Naive thymus-derived CD4-positive, alpha-beta T cell (primary cell): ENCODE measurements around the gene MAP1S. TPM values are rescaled to one million over a fixed set of nuclear protein-coding genes. Genes with fewer than 3 reads are reported as not detected.

ENCODE experiments used
- ATAC-seq: fragments of 150-1000 bp; cut with Tn5 transposase; 2 replicates; pipeline ENCODE4 v1.10.0; 2021; ENCODE audit warnings: mild to moderate bottlenecking, moderate library complexity
- CTCF ChIA-PET: fragments of 350-600 bp; sonication (Branson Sonifier 250); formaldehyde crosslinking; loops from one replicate; lab custom pipeline; 2021; ENCODE audit warnings: antibody characterized with exemption; lab: Charles Lee
- POLR2A ChIA-PET: fragments of 350-600 bp; sonication (Branson Sonifier 250); formaldehyde crosslinking; loops from one replicate; lab custom pipeline; 2021; ENCODE audit warnings: antibody characterized with exemption, inconsistent platforms; lab: Charles Lee
- DNase-seq, 9 donors: peaks; one replicate each; pipeline versions ENCODE4 v3.0.0 to v3.0.0-alpha.2; 2020 to 2022; ENCODE audit warnings: mixed read lengths in 1 of 9
- H3K27ac ChIP-seq: one replicate; pipeline ENCODE4 v1.7.0; 2013; ENCODE audit warnings: mild to moderate bottlenecking, low read depth, low read length, moderate library complexity
- H3K27me3 ChIP-seq, 2 donors: one replicate each; pipeline ENCODE4 v1.7.0; 2013; ENCODE audit warnings: low read length in 2 of 2, mild to moderate bottlenecking in 2 of 2, moderate library complexity in 2 of 2; ENCODE audit not compliant: control insufficient read depth in 2 of 2, insufficient read depth in 2 of 2
- H3K36me3 ChIP-seq, 3 experiments: 1 replicate in 2 of 3; 2 replicates in 1 of 3; pipeline ENCODE4 v1.7.0; 2013; ENCODE audit warnings: low read length in 3 of 3, mild to moderate bottlenecking in 3 of 3, moderate library complexity in 1 of 3; ENCODE audit not compliant: insufficient read depth in 3 of 3, control insufficient read depth in 2 of 3
- H3K4me1 ChIP-seq, 2 donors: one replicate each; pipeline ENCODE4 v1.7.0; 2013; ENCODE audit warnings: low read length in 2 of 2, mild to moderate bottlenecking in 2 of 2, moderate library complexity in 1 of 2; ENCODE audit not compliant: control insufficient read depth in 2 of 2, insufficient read depth in 2 of 2
- H3K4me3 ChIP-seq: 2 replicates; pipeline ENCODE4 v1.7.0; 2013; ENCODE audit warnings: mild to moderate bottlenecking, low read length
- H3K9me3 ChIP-seq, 3 experiments: 1 replicate in 2 of 3; 2 replicates in 1 of 3; pipeline ENCODE4 v1.7.0; 2013; ENCODE audit warnings: low read length in 3 of 3; ENCODE audit not compliant: control insufficient read depth in 2 of 3
- H3K27ac Mint-ChIP-seq, 9 donors: one replicate each; pipeline ENCODE4 v1.8.0; 2020 to 2022; ENCODE audit warnings: mixed read lengths in 9 of 9, mild to moderate bottlenecking in 8 of 9, moderate library complexity in 5 of 9, inconsistent platforms in 2 of 9
- H3K27me3 Mint-ChIP-seq, 5 donors: one replicate each; pipeline ENCODE4 v1.8.0; 2021 to 2022; ENCODE audit warnings: mixed read lengths in 5 of 5, mild to moderate bottlenecking in 1 of 5
- H3K36me3 Mint-ChIP-seq, 5 donors: one replicate each; pipeline ENCODE4 v1.8.0; 2020 to 2022; ENCODE audit warnings: mixed read lengths in 5 of 5, mild to moderate bottlenecking in 3 of 5, inconsistent platforms in 1 of 5
- H3K4me1 Mint-ChIP-seq, 7 donors: one replicate each; pipeline ENCODE4 v1.8.0; 2020 to 2022; ENCODE audit warnings: mixed read lengths in 7 of 7, mild to moderate bottlenecking in 3 of 7, inconsistent platforms in 1 of 7
- H3K4me3 Mint-ChIP-seq, 10 donors: one replicate each; pipeline ENCODE4 v1.8.0; 2020 to 2022; ENCODE audit warnings: mild to moderate bottlenecking in 10 of 10, mixed read lengths in 10 of 10, moderate library complexity in 6 of 10, inconsistent platforms in 2 of 10
- H3K9me3 Mint-ChIP-seq, 11 donors: one replicate each; pipeline ENCODE4 v1.8.0; 2020 to 2022; ENCODE audit warnings: mixed read lengths in 11 of 11, mild to moderate bottlenecking in 4 of 11, inconsistent platforms in 1 of 11, moderate library complexity in 1 of 11
- intact Hi-C, 2 donors: fragments of 100-400 bp; cut with micrococcal nuclease; formaldehyde crosslinking; loops; one replicate each; pipeline ENCODE4 v1.15.1; 2023
- polyA plus RNA-seq, 2 donors: library from polyadenylated mRNA; unstranded; fragments of 300-500 nt; fragmentation: Illumina TruSeq; gene quantifications; one replicate each; pipeline ENCODE4 v1.2.3, GENCODE V29; 2021
- total RNA-seq, 6 experiments: library from RNA in 5 of 6; stranded (reverse) in 5 of 6; gene quantifications; 1 replicate in 5 of 6; 2 replicates in 1 of 6; pipeline ENCODE4 v1.2.3 and lab custom pipeline; 2021 to 2026

The MAP1S gene
- total and polyA plus RNA-seq, 7 experiments from 2014 or later, result 21.9 to 73.8 (median 49.8) TPM

GRCh38 chr19:17679526-17680229, 39.6 kb upstream of the MAP1S start:
- no peak overlapping the region for H3K4me3 ChIP-seq
- peaks cover 0 to 9% (median 2%) of the 10 kb centered on the region in 11 donors for H3K9me3 Mint-ChIP-seq
- H3K9me3 ChIP-seq, result no peaks in the 10 kb centered on the region
- intact Hi-C loops, result no loop called here
- CTCF ChIA-PET, result no interaction called here
- H3K27ac ChIP-seq, result no peak overlapping the region
- DNase-seq, result no peak
- H3K36me3 ChIP-seq, result no peaks in the 10 kb centered on the region
- POLR2A ChIA-PET, result no interaction called here
- H3K36me3 Mint-ChIP-seq, result peaks cover 0 to 5% (median 0%) of the 10 kb centered on the region in 5 donors
- H3K4me3 Mint-ChIP-seq, result peak overlapping the region in 4 of 10 donors; percentile 11 to 34 (median 26)
- peaks cover 5 to 22% of the 10 kb centered on the region in 2 donors for H3K27me3 ChIP-seq
- peak overlapping the region in 1 of 9 donors; percentile 17 for H3K27ac Mint-ChIP-seq
- H3K27me3 Mint-ChIP-seq, result peaks cover 56 to 82% (median 61%) of the 10 kb centered on the region in 5 donors
- peaks cover 0 to 18% (median 0%) of the 10 kb centered on the region in 7 donors for H3K4me1 Mint-ChIP-seq
- ATAC-seq, result no peak
- H3K4me1 ChIP-seq, result peaks cover 0 to 7% of the 10 kb centered on the region in 2 donors

GRCh38 chr19:17680230-17680722, 39.0 kb upstream of the MAP1S start:
- Mint-ChIP-seq H3K27me3 (peaks cover 62 to 88% (median 67%) of the 10 kb centered on the region in 5 donors), H3K36me3 (peaks cover 0 to 5% (median 0%) of the 10 kb centered on the region in 5 donors), H3K27ac (no peak overlapping the region), H3K9me3 (peaks cover 0 to 9% (median 2%) of the 10 kb centered on the region in 11 donors), H3K4me1 (peaks cover 0 to 18% (median 0%) of the 10 kb centered on the region in 7 donors), H3K4me3 (peak overlapping the region in 3 of 10 donors; percentile 11 to 30 (median 23))
- no peak overlapping the region for H3K4me3 ChIP-seq
- ChIA-PET CTCF (no interaction called here), POLR2A (no interaction called here)
- ATAC-seq (peak; percentile 94), DNase-seq (peak in 2 of 9 donors; percentile 21 to 41)
- intact Hi-C loops, result no loop called here
- H3K27ac ChIP-seq, result no peak overlapping the region
- no peaks in the 10 kb centered on the region for H3K36me3 ChIP-seq
- H3K4me1 ChIP-seq, result peaks cover 0 to 7% of the 10 kb centered on the region in 2 donors
- H3K9me3 ChIP-seq, result no peaks in the 10 kb centered on the region
- peaks cover 5 to 22% of the 10 kb centered on the region in 2 donors for H3K27me3 ChIP-seq

- Mint-ChIP-seq H3K27me3 (peaks cover 68 to 88% (median 75%) of the 10 kb centered on the region in 5 donors), H3K9me3 (peaks cover 0 to 9% (median 2%) of the 10 kb centered on the region in 11 donors), H3K27ac (no peak overlapping the region), H3K36me3 (peaks cover 0 to 5% (median 0%) of the 10 kb centered on the region in 5 donors), H3K4me3 (no peak overlapping the region), H3K4me1 (peaks cover 0 to 21% (median 0%) of the 10 kb centered on the region in 7 donors)
- DNase-seq, result peak in 5 of 9 donors; percentile 17 to 48 (median 23)
- ChIA-PET POLR2A (no interaction called here), CTCF (no interaction called here)
- no peak overlapping the region for H3K4me3 ChIP-seq
- intact Hi-C loops, result no loop called here
- H3K27ac ChIP-seq, result no peak overlapping the region
- H3K9me3 ChIP-seq, result no peaks in the 10 kb centered on the region
- ATAC-seq, result no peak
- H3K4me1 ChIP-seq, result peaks cover 3 to 7% of the 10 kb centered on the region in 2 donors
- peaks cover 5 to 24% of the 10 kb centered on the region in 2 donors for H3K27me3 ChIP-seq
- H3K36me3 ChIP-seq, result no peaks in the 10 kb centered on the region
Measured at GRCh38 chr19:17681505-17682125, 37.7 kb upstream of the MAP1S start.

GRCh38 chr19:17682273-17682672, 37.0 kb upstream of the MAP1S start:
- no peak overlapping the region for H3K4me3 ChIP-seq
- Mint-ChIP-seq H3K27ac (no peak overlapping the region), H3K4me1 (peaks cover 0 to 22% (median 4%) of the 10 kb centered on the region in 7 donors), H3K27me3 (peaks cover 67 to 88% (median 78%) of the 10 kb centered on the region in 5 donors), H3K9me3 (peaks cover 0 to 9% (median 2%) of the 10 kb centered on the region in 11 donors), H3K36me3 (peaks cover 0 to 5% (median 0%) of the 10 kb centered on the region in 5 donors), H3K4me3 (no peak overlapping the region)
- H3K4me1 ChIP-seq, result peaks cover 3 to 7% of the 10 kb centered on the region in 2 donors
- intact Hi-C loops, result no loop called here
- CTCF ChIA-PET, result no interaction called here
- no peaks in the 10 kb centered on the region for H3K36me3 ChIP-seq
- POLR2A ChIA-PET, result no interaction called here
- ATAC-seq (no peak), DNase-seq (no peak)
- H3K27me3 ChIP-seq, result peaks cover 5 to 29% of the 10 kb centered on the region in 2 donors
- no peaks in the 10 kb centered on the region for H3K9me3 ChIP-seq
- H3K27ac ChIP-seq, result no peak overlapping the region

- H3K36me3 ChIP-seq, result no peaks in the 10 kb centered on the region
- no peak overlapping the region for H3K4me3 ChIP-seq
- CTCF ChIA-PET, result no interaction called here
- DNase-seq (no peak), ATAC-seq (no peak)
- Mint-ChIP-seq H3K4me1 (peaks cover 5 to 27% (median 6%) of the 10 kb centered on the region in 7 donors), H3K4me3 (no peak overlapping the region), H3K9me3 (peaks cover 0 to 10% (median 2%) of the 10 kb centered on the region in 11 donors), H3K36me3 (peaks cover 0 to 5% (median 0%) of the 10 kb centered on the region in 5 donors), H3K27me3 (peaks cover 68 to 85% (median 78%) of the 10 kb centered on the region in 5 donors), H3K27ac (no peak overlapping the region)
- POLR2A ChIA-PET, result interaction anchor here (0.7 kb wide), 1 partner anchor 197 kb away, joined by 7 read pairs; no protein-coding TSS in a partner anchor
- peaks cover 5 to 29% of the 10 kb centered on the region in 2 donors for H3K27me3 ChIP-seq
- no peaks in the 10 kb centered on the region for H3K9me3 ChIP-seq
- no peak overlapping the region for H3K27ac ChIP-seq
- intact Hi-C loops, result no loop called here
- H3K4me1 ChIP-seq, result peaks cover 3 to 7% of the 10 kb centered on the region in 2 donors
Measured at GRCh38 chr19:17683078-17683477, 36.2 kb upstream of the MAP1S start.

GRCh38 chr19:17684256-17684655, 35.0 kb upstream of the MAP1S start:
- Histone ChIP-seq H3K9me3 (no peaks in the 10 kb centered on the region), H3K36me3 (no peaks in the 10 kb centered on the region), H3K4me3 (no peak overlapping the region), H3K27me3 (peaks cover 5 to 34% of the 10 kb centered on the region in 2 donors), H3K4me1 (peaks cover 3 to 7% of the 10 kb centered on the region in 2 donors), H3K27ac (no peak overlapping the region)
- peaks cover 9 to 32% (median 13%) of the 10 kb centered on the region in 7 donors for H3K4me1 Mint-ChIP-seq
- peaks cover 72 to 85% (median 79%) of the 10 kb centered on the region in 5 donors for H3K27me3 Mint-ChIP-seq
- intact Hi-C loops, result no loop called here
- H3K4me3 Mint-ChIP-seq, result no peak overlapping the region
- ChIA-PET POLR2A (no interaction called here), CTCF (no interaction called here)
- DNase-seq (no peak), ATAC-seq (no peak)
- peaks cover 0 to 10% (median 5%) of the 10 kb centered on the region in 11 donors for H3K9me3 Mint-ChIP-seq
- H3K27ac Mint-ChIP-seq, result no peak overlapping the region
- H3K36me3 Mint-ChIP-seq, result peaks cover 0 to 9% (median 4%) of the 10 kb centered on the region in 5 donors
